Measurements from ENCODE around the gene TOR1A. TPM values are rescaled to one million over a fixed set of nuclear protein-coding genes. Genes with fewer than 3 reads are reported as not detected.
A peak's percentile ranks its signal among the peaks of the same experiment; 100 is the strongest.
"Not testable (repeated sequence)": the region's sequence is repeated elsewhere in the genome, so short reads cannot be mapped to it uniquely, and the experiment has no call there.

Gene TOR1A
- total RNA-seq, 2 experiments from 2014 or later = 31.9 to 32.4 TPM

- Mint-ChIP-seq H3K27ac (peak overlapping the region; percentile 72), H3K9me3 (no peaks in the 10 kb centered on the region), H3K36me3 (ENCODE audit: low read depth) (peaks cover 25% of the 10 kb centered on the region), H3K4me1 (ENCODE audit: low read depth) (peaks cover 24% of the 10 kb centered on the region), H3K27me3 (no peaks in the 10 kb centered on the region), H3K4me3 (peak overlapping the region; percentile 83)
- ATAC-seq (no peak), DNase-seq (no peak)
- intact Hi-C loops (cut with micrococcal nuclease) = no loop called here
- POLR2A ChIA-PET = interaction anchor here (0.8 to 1.9 kb wide), 9 partner anchors 8 to 64 kb away, joined by 3 to 9 read pairs (median 5); partner anchors contain the start of gene TOR1A
- TF ChIP-seq CTCF (IDR thresholded peaks at IDR 0.05) = no peak
- CTCF ChIA-PET = interaction anchor here (1.0 to 1.5 kb wide), 2 partner anchors 13 to 77 kb away, joined by 5 to 6 read pairs; no protein-coding TSS in a partner anchor
Measured at GRCh38 chr9:129803676-129804060, 20.3 kb downstream of the TOR1A start.

GRCh38 chr9:129802833-129803675, 20.9 kb downstream of the TOR1A start, which contains the start of gene TOR1B:
Gene TOR1B (plus strand): TSS chr9:129803184. CDS start chr9:129803213, 29 bp downstream.
- peak; percentile 94 for ATAC-seq
- intact Hi-C loops (cut with micrococcal nuclease) = no loop called here
- peak; percentile 96 for DNase-seq
- H3K4me1 Mint-ChIP-seq (ENCODE audit: low read depth) = peaks cover 24% of the 10 kb centered on the region
- TF ChIP-seq CTCF (IDR thresholded peaks at IDR 0.05) = no peak
- no peaks in the 10 kb centered on the region for H3K27me3 Mint-ChIP-seq
- peak within 1 kb of the TSS; percentile 91 for H3K27ac Mint-ChIP-seq
- H3K4me3 Mint-ChIP-seq = peak within 1 kb of the TSS; percentile 83
- H3K36me3 Mint-ChIP-seq (ENCODE audit: low read depth) = peaks cover 23% of the 10 kb centered on the region
- CTCF ChIA-PET = interaction anchor here (1.0 to 1.5 kb wide), 2 partner anchors 12 to 76 kb away, joined by 5 to 6 read pairs; no protein-coding TSS in a partner anchor
- no peaks in the 10 kb centered on the region for H3K9me3 Mint-ChIP-seq
- POLR2A ChIA-PET = interaction anchor here (0.8 to 1.9 kb wide), 8 partner anchors 9 to 65 kb away, joined by 3 to 9 read pairs (median 5); partner anchors contain the start of gene TOR1A

DNA sequence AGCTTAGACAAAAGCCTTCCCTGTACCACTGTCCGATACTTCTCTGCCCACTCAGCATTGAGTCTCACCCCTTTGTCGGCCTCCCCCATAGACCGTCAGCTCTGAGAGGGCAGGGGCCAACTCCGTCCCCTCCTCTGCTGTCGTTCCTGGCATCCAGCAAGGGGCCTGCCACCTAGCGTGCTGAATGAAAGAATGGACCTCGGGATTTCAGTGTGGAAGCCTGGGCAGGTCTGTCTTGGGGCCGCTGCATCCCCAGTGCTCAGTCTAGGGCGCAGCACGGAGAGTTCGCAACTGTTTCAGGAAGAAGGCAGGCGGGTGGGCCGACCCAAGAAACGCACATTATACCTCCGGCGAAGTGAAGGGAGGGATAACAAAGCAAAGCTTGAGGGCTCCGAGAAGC, 22.4 kb downstream of the TOR1A start:
- DNase-seq (no peak), ATAC-seq (no peak)
- POLR2A ChIA-PET = interaction anchor here (0.6 kb wide), 1 partner anchor 121 kb away, joined by 3 read pairs; no protein-coding TSS in a partner anchor
- Mint-ChIP-seq H3K27me3 (no peaks in the 10 kb centered on the region), H3K27ac (peak overlapping the region; percentile 3), H3K4me3 (peak overlapping the region; percentile 41), H3K4me1 (ENCODE audit: low read depth) (peaks cover 22% of the 10 kb centered on the region), H3K9me3 (no peaks in the 10 kb centered on the region), H3K36me3 (ENCODE audit: low read depth) (peaks cover 16% of the 10 kb centered on the region)
- CTCF ChIA-PET = interaction anchor here (1.0 to 1.4 kb wide), 2 partner anchors 11 to 74 kb away, joined by 4 to 5 read pairs; no protein-coding TSS in a partner anchor
- no peak for TF ChIP-seq CTCF (IDR thresholded peaks at IDR 0.05)
- intact Hi-C loops (cut with micrococcal nuclease) = no loop called here

GRCh38 chr9:129798973-129799372, 25.0 kb downstream of the TOR1A start:
- H3K4me1 Mint-ChIP-seq (ENCODE audit: low read depth) = peaks cover 6% of the 10 kb centered on the region
- peaks cover 2% of the 10 kb centered on the region for H3K36me3 Mint-ChIP-seq (ENCODE audit: low read depth)
- no peak for DNase-seq
- H3K27ac Mint-ChIP-seq = no peak overlapping the region
- no peak for TF ChIP-seq CTCF (IDR thresholded peaks at IDR 0.05)
- no peaks in the 10 kb centered on the region for H3K27me3 Mint-ChIP-seq
- intact Hi-C loops (cut with micrococcal nuclease) = no loop called here
- H3K9me3 Mint-ChIP-seq = no peaks in the 10 kb centered on the region
- no peak for ATAC-seq
- no peak overlapping the region for H3K4me3 Mint-ChIP-seq
- ChIA-PET POLR2A (no interaction called here), CTCF (interaction anchor here (2.2 kb wide), 1 partner anchor 8 kb away, joined by 6 read pairs; no protein-coding TSS in a partner anchor)

DNA sequence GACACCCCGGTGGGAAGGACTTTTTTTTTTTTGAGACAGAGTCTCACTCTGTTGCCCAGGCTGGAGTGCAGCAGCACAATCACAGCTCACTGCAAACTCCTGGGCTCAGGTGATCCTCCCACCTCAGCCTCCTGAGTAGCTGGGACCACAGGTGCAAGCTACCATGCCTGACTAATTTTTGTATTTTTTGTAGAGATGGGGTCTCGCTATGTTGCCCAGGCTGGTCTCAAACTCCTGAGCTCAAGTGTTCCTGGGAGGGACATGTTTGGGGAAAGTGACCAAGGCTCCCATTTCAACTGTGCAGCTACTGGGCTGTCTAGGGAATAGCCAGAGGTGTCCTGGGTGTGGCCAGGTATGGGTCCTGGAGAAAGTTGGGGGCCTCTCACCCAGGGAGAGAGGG, 27.9 kb downstream of the TOR1A start:
- H3K36me3 Mint-ChIP-seq (ENCODE audit: low read depth); H3K9me3 Mint-ChIP-seq; H3K4me3 Mint-ChIP-seq; H3K4me1 Mint-ChIP-seq (ENCODE audit: low read depth); intact Hi-C loops (cut with micrococcal nuclease); H3K27me3 Mint-ChIP-seq; POLR2A ChIA-PET; H3K27ac Mint-ChIP-seq; ATAC-seq; DNase-seq: not testable (repeated sequence)
- CTCF ChIA-PET = interaction anchor here (0.7 to 0.9 kb wide), 2 partner anchors 58 to 69 kb away, joined by 3 to 5 read pairs; no protein-coding TSS in a partner anchor

All from activated CD8-positive, alpha-beta T cell treated with anti-CD3 and anti-CD28 coated beads for 36 hours (primary cell).